HG02798 (cell line): ENCODE results near the gene GABRA6.
"Not testable (repeated sequence)": the region's sequence is repeated elsewhere in the genome, so short reads cannot be mapped to it uniquely, and the experiment has no call there.

ENCODE experiments used
- ATAC-seq: cut with Tn5 transposase; IDR thresholded peaks from one replicate; pipeline ENCODE4 v1.9.1; 2021; ENCODE audit warnings: mild to moderate bottlenecking; ENCODE audit not compliant: unreplicated experiment, poor library complexity

The GABRA6 gene

GRCh38 chr5:161685461-161685860, at the start of gene GABRA6:
TSS of gene GABRA6 (plus strand) at chr5:161685721. CDS start at chr5:161685990, 269 bp downstream.
- ATAC-seq: no peak

- no peak for ATAC-seq
Observed at GRCh38 chr5:161637591-161637990, 47.9 kb upstream of the GABRA6 start.

GRCh38 chr5:161641444-161641843, 44.1 kb upstream of the GABRA6 start:
- no peak for ATAC-seq

- no peak for ATAC-seq
Observed at GRCh38 chr5:161645264-161645663, 40.3 kb upstream of the GABRA6 start.

GRCh38 chr5:161651926-161652325, 33.6 kb upstream of the GABRA6 start:
- not testable (repeated sequence) for ATAC-seq

- no peak for ATAC-seq
Observed at GRCh38 chr5:161660806-161661205, 24.7 kb upstream of the GABRA6 start.

GRCh38 chr5:161663431-161663830, 22.1 kb upstream of the GABRA6 start:
- no peak for ATAC-seq

- peak; percentile 71 for ATAC-seq
Observed at GRCh38 chr5:161676103-161676502, 9.4 kb upstream of the GABRA6 start.

GRCh38 chr5:161686149-161686548, 628 bp downstream of the GABRA6 start:
- no peak for ATAC-seq

GRCh38 chr5:161686881-161687280, 1.4 kb downstream of the GABRA6 start:
- ATAC-seq: no peak

- no peak for ATAC-seq
Observed at GRCh38 chr5:161687316-161687715, 1.8 kb downstream of the GABRA6 start.

- ATAC-seq: no peak
Observed at GRCh38 chr5:161691911-161692310, 6.4 kb downstream of the GABRA6 start.

- ATAC-seq: no peak
Observed at GRCh38 chr5:161697001-161697400, 11.5 kb downstream of the GABRA6 start.

GRCh38 chr5:161700065-161700464, 14.5 kb downstream of the GABRA6 start:
- no peak for ATAC-seq

GRCh38 chr5:161703528-161703927, 18.0 kb downstream of the GABRA6 start:
- no peak for ATAC-seq

- ATAC-seq: no peak
Observed at GRCh38 chr5:161707382-161707781, 21.9 kb downstream of the GABRA6 start.

- ATAC-seq: no peak
Observed at GRCh38 chr5:161709239-161709638, 23.7 kb downstream of the GABRA6 start.

GRCh38 chr5:161713042-161713441, 27.5 kb downstream of the GABRA6 start:
- no peak for ATAC-seq

- no peak for ATAC-seq
Observed at GRCh38 chr5:161719157-161719556, 33.6 kb downstream of the GABRA6 start.

- ATAC-seq: no peak
Observed at GRCh38 chr5:161720460-161720859, 34.9 kb downstream of the GABRA6 start.

- no peak for ATAC-seq
Observed at GRCh38 chr5:161734741-161735140, 49.2 kb downstream of the GABRA6 start.

- ATAC-seq: no peak
Observed at GRCh38 chr5:161740433-161740832, 54.9 kb downstream of the GABRA6 start.

- ATAC-seq: no peak
Observed at GRCh38 chr5:161744276-161744675, 58.8 kb downstream of the GABRA6 start.
